ENCODE results near the gene PTPRM.

DNA sequence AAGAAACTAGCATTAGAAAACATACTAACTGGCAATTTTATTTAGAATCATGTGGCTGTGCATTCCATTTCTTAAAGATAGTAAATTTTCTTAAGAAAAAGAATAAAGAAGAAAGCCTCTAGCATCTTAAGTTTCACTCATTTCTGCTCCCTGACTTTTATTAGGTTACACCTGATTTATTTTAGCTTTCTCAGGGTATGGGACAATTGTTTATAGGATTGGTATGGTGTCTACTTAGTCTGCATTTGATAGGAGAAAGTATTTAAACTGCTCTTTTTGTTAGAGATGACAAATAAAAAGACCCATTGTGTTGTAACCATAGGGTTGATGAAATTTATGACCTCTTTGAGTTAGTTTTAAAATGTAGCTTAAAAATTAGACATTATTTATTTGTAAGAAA, 115.2 kb downstream of the PTPRM start:
- TF ChIP-seq, protein P1, sequence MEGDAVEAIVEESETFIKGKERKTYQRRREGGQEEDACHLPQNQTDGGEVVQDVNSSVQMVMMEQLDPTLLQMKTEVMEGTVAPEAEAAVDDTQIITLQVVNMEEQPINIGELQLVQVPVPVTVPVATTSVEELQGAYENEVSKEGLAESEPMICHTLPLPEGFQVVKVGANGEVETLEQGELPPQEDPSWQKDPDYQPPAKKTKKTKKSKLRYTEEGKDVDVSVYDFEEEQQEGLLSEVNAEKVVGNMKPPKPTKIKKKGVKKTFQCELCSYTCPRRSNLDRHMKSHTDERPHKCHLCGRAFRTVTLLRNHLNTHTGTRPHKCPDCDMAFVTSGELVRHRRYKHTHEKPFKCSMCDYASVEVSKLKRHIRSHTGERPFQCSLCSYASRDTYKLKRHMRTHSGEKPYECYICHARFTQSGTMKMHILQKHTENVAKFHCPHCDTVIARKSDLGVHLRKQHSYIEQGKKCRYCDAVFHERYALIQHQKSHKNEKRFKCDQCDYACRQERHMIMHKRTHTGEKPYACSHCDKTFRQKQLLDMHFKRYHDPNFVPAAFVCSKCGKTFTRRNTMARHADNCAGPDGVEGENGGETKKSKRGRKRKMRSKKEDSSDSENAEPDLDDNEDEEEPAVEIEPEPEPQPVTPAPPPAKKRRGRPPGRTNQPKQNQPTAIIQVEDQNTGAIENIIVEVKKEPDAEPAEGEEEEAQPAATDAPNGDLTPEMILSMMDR (IDR thresholded peaks at IDR 0.05): no peak
- TF ChIP-seq POLR2A (IDR thresholded peaks at IDR 0.05) (no peak), POLR2AphosphoS5 (IDR thresholded peaks at IDR 0.05) (no peak)

Data from gastroesophageal sphincter (tissue), 3 donors.